ENCODE results near the gene DIP2B.

GRCh38 chr12:50530532-50530931 is 25.7 kb downstream of the DIP2B start:
- no peak for TF ChIP-seq POLR2A (IDR thresholded peaks at IDR 0.05)
- TF ChIP-seq EP300 (IDR thresholded peaks at IDR 0.05), result no peak
- TF ChIP-seq CTCF (IDR thresholded peaks at IDR 0.05), result no peak

Data from ovary (tissue), 3 donors.